Right atrium auricular region (tissue), 2 donors: ENCODE data around the gene TENM4. TPM values are rescaled to one million over a fixed set of nuclear protein-coding genes. Genes with fewer than 3 reads are reported as not detected.

Experiments
- DNase-seq: peaks from one replicate; pipeline ENCODE4 v3.0.0-alpha.2; 2019; ENCODE audit warnings: low spot score
- H3K27ac ChIP-seq, 2 donors: fragments of 200-600 bp; sonication (generic); 1 replicate in 1 of 2; 2 replicates in 1 of 2; pipeline ENCODE4 v1.5.1; 2016 to 2019
- H3K27me3 ChIP-seq, 2 donors: fragments of 200-600 bp; sonication (generic); one replicate each; pipeline versions ENCODE4 v1.5.1 to v1.6.0; 2017 to 2019
- H3K36me3 ChIP-seq: fragments of 200-600 bp; sonication (generic); one replicate; pipeline ENCODE4 v1.5.1; 2016
- H3K4me1 ChIP-seq, 2 donors: fragments of 200-600 bp; sonication (generic); one replicate each; pipeline versions ENCODE4 v1.5.1 to v1.6.0; 2017 to 2019
- H3K4me3 ChIP-seq, 2 donors: fragments of 200-600 bp; sonication (generic); 1 replicate in 1 of 2; 2 replicates in 1 of 2; pipeline ENCODE4 v1.5.1; 2017 to 2019; ENCODE audit warnings: mild to moderate bottlenecking in 1 of 2, moderate library complexity in 1 of 2
- H3K9me3 ChIP-seq, 2 donors: fragments of 200-600 bp; sonication (generic); one replicate each; pipeline ENCODE4 v1.5.1; 2019
- total RNA-seq, 2 donors: library from RNA; depleted of rRNA; stranded (reverse); fragments of >200 nt; gene quantifications; one replicate each; pipeline ENCODE4 v1.1.0, GENCODE V29; 2016
- TF ChIP-seq, protein P1 (sequence below), 2 donors: fragments of 200-600 bp; sonication (generic); IDR thresholded peaks; one replicate each; pipeline ENCODE4 v1.5.1; 2019; ENCODE audit warnings: antibody characterized with exemption in 2 of 2

The TENM4 gene
- total RNA-seq, 2 donors from 2014 or later, result 0.30 to 0.98 TPM

DNA sequence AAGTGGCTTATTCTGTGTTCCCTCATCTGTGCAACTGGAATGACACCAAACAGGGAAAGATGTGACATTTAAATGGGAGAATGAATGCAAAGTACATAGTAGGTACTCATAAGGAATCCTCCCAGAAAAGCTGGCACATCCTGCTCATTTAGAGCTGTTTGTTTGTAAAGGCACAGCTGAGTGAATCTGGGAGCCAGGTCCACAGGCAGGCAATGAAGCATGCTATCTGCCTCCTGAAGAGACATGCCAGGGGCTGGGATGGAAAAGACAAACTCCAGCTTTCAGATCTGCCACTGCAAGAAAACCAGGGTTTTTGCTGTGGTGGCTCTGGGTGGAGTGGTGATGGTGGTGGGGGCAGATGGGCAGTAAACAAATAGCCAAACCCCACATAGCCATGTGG is 150.1 kb downstream of the TENM4 start:
- TF ChIP-seq, protein P1, sequence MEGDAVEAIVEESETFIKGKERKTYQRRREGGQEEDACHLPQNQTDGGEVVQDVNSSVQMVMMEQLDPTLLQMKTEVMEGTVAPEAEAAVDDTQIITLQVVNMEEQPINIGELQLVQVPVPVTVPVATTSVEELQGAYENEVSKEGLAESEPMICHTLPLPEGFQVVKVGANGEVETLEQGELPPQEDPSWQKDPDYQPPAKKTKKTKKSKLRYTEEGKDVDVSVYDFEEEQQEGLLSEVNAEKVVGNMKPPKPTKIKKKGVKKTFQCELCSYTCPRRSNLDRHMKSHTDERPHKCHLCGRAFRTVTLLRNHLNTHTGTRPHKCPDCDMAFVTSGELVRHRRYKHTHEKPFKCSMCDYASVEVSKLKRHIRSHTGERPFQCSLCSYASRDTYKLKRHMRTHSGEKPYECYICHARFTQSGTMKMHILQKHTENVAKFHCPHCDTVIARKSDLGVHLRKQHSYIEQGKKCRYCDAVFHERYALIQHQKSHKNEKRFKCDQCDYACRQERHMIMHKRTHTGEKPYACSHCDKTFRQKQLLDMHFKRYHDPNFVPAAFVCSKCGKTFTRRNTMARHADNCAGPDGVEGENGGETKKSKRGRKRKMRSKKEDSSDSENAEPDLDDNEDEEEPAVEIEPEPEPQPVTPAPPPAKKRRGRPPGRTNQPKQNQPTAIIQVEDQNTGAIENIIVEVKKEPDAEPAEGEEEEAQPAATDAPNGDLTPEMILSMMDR (IDR thresholded peaks at IDR 0.05), result no peak
- no peak for DNase-seq
- Histone ChIP-seq H3K9me3 (no peaks in the 10 kb centered on the region), H3K4me3 (no peak overlapping the region), H3K27ac (no peak overlapping the region), H3K4me1 (no peaks in the 10 kb centered on the region), H3K36me3 (no peaks in the 10 kb centered on the region), H3K27me3 (no peaks in the 10 kb centered on the region)

DNA sequence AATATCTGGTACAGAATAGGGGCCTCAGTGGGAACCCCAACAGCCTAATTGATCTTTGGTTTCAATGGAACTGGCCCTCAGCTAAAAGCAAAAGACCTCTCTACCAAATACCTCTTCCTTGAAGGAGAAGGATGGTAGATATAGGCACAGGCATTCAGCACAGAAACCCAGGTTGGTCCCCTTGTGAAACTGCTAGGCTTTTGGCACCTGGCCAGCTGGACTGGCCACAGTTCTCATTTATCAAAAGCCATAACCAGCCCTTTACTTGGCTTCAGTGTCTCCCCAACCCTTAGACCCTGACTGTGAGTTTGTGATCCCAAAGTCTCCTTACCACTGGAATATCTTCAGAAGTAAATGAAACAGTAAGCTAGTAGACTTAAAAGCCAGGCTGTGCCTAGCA is 152.9 kb downstream of the TENM4 start:
- H3K36me3 ChIP-seq, result no peaks in the 10 kb centered on the region
- H3K4me3 ChIP-seq, result no peak overlapping the region
- H3K27me3 ChIP-seq, result no peaks in the 10 kb centered on the region
- H3K4me1 ChIP-seq, result no peaks in the 10 kb centered on the region
- H3K9me3 ChIP-seq, result peaks cover 0 to 5% of the 10 kb centered on the region in 2 donors
- no peak overlapping the region for H3K27ac ChIP-seq
- TF ChIP-seq, protein P1 (IDR thresholded peaks at IDR 0.05), result no peak
- no peak for DNase-seq

DNA sequence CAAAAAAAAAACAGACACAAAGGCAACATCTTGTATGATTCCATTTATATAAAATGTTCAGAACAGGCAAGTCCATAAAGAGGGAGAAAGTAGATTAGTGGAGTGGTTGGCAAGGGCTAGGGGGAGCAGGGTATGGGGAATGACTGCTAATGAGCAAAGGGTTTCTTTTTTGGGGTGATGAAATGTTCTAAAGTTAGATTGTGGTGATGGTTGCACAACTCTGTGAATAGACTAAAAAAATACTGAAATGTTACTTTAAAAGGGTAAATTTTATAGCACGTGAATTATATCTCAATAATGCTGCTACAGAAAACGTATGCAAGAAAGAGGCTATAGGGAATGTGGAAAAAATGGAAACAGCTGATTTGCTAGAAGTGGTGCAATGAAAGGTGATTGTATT is 155.1 kb downstream of the TENM4 start:
- TF ChIP-seq, protein P1 (IDR thresholded peaks at IDR 0.05), result no peak
- H3K27me3 ChIP-seq, result no peaks in the 10 kb centered on the region
- no peaks in the 10 kb centered on the region for H3K36me3 ChIP-seq
- no peak overlapping the region for H3K27ac ChIP-seq
- no peak overlapping the region for H3K4me3 ChIP-seq
- no peaks in the 10 kb centered on the region for H3K4me1 ChIP-seq
- peaks cover 0 to 9% of the 10 kb centered on the region in 2 donors for H3K9me3 ChIP-seq
- DNase-seq, result no peak

DNA sequence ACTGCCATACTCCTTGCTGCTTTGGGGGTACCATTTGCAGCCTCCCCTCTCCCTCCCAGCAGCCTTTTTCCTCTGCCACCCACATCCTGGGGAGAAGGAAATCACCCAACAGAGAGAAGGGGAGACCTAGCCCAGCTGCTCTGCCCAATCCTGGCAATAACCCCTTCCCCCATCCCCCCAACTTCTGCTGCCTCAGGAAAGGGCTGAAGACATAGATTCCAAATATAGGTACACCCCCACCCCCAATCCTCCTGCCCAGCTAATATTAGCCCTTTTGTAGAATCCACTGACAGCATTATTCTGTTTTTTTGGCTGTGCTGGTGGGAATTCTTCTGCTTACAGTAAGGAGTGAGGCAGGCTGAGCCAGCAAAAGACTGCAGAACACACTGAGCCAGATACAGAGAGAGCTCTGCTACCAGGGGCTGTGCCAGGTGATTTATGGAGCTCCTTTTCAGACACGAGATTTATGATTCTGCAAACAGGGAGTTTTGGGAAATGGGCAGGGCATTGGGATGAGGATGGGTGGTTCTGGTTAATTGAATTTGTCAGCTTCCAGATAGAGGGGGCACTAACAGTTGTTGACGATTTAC is 164.0 kb downstream of the TENM4 start:
- DNase-seq, result no peak
- Histone ChIP-seq H3K4me1 (no peaks in the 10 kb centered on the region), H3K4me3 (no peak overlapping the region), H3K9me3 (no peaks in the 10 kb centered on the region), H3K27me3 (no peaks in the 10 kb centered on the region), H3K36me3 (no peaks in the 10 kb centered on the region), H3K27ac (no peak overlapping the region)
- TF ChIP-seq, protein P1 (IDR thresholded peaks at IDR 0.05), result no peak

DNA sequence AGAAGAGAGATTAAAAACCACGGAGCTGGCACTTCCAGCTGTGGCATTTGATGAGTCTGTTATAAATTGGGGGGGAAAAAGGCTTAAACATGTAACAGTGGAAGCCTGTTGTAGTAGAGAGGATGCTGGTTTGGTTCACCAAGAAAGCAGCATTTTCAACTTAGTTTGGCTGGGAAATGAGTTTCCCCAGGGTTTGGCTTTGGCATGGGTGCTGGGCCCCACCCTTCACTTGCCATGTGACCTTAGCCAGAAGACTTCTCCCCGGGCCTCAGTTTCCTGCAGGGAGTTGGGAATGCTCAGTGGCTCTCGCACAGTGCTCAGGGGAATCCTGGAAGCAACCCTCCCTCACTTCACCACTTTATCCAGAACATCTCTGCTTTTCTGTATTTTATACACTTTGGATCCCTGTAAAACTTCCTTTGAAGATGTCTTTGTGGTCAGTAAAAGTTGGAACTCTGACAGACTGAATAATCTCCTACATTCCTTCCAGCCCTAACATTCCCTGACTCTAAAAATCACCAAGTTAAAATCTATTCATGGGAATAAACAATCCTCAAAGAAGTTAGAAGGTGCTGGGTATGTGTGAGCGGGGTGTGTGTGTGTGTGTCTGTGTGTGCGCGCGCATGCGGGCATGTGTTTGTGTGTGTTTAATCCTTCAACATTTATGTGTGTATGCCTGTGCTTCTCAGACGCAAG is 166.0 kb downstream of the TENM4 start:
- no peak overlapping the region for H3K27ac ChIP-seq
- H3K27me3 ChIP-seq, result no peaks in the 10 kb centered on the region
- no peaks in the 10 kb centered on the region for H3K4me1 ChIP-seq
- no peak overlapping the region for H3K4me3 ChIP-seq
- no peaks in the 10 kb centered on the region for H3K9me3 ChIP-seq
- DNase-seq, result no peak
- TF ChIP-seq, protein P1 (IDR thresholded peaks at IDR 0.05), result no peak
- H3K36me3 ChIP-seq, result no peaks in the 10 kb centered on the region
